GM12878 (cell line): ENCODE measurements around the gene SRD5A1. TPM values are rescaled to one million over a fixed set of nuclear protein-coding genes. Genes with fewer than 3 reads are reported as not detected.

Source experiments
- KDM1A ChIP-seq: fragments of 200-600 bp; sonication (generic); IDR thresholded peaks from 2 replicates; pipeline ENCODE4 v1.6.1; 2016; ENCODE audit warnings: borderline replicate concordance
- KLF5 ChIP-seq: fragments of 450-650 bp; IDR thresholded peaks from 2 replicates; pipeline ENCODE4 v1.6.1; 2014; ENCODE audit warnings: mild to moderate bottlenecking; ENCODE audit not compliant: partially characterized antibody
- MEF2A ChIP-seq: IDR thresholded peaks from 2 replicates; pipeline ENCODE4 v1.6.1; 2011; ENCODE audit warnings: low read depth, mild to moderate bottlenecking, low read length, moderate library complexity; ENCODE audit not compliant: insufficient read depth
- POLR2AphosphoS5 ChIP-seq: IDR thresholded peaks from 2 replicates; pipeline ENCODE4 v1.6.1; 2011; ENCODE audit warnings: mild to moderate bottlenecking, low read length, inconsistent platforms
- TBL1XR1 ChIP-seq: IDR thresholded peaks from 2 replicates; pipeline ENCODE4 v1.6.1; 2012; ENCODE audit warnings: low read depth, low read length, improper control_type of control experiment
- USF1 ChIP-seq: IDR thresholded peaks from 2 replicates; pipeline ENCODE4 v1.6.1; 2011; ENCODE audit warnings: borderline replicate concordance, low read depth, mild to moderate bottlenecking, moderate library complexity, mixed read lengths, low read length; ENCODE audit not compliant: insufficient read depth; ENCODE audit errors: extremely low read length
- polyA plus RNA-seq, 11 experiments: library from polyadenylated mRNA; depleted of rRNA in 4 of 11; unstranded in 6 of 11; stranded (reverse) in 5 of 11; fragments of >200 nt; fragmentation: Nextera tagmentation in 4 of 11; fragmentation: Illumina TruSeq in 1 of 11; extraction: Ambion mirVana in 4 of 11; extraction: Trizol in 1 of 11; gene quantifications; 1 replicate in 1 of 11; 2 replicates in 10 of 11; pipeline versions ENCODE4 v1.2.1 to v1.2.3, GENCODE V29; 2011 to 2016; ENCODE audit warnings: inconsistent platforms in 2 of 11, missing spikeins in 2 of 11, low read depth in 1 of 11
- total RNA-seq, 4 experiments: library from RNA; depleted of rRNA in 3 of 4; stranded (reverse); fragments of >200 nt in 3 of 4; fragmentation: Illumina TruSeq in 1 of 4; extraction: Trizol in 1 of 4; gene quantifications; 2 replicates each; pipeline versions ENCODE4 v1.2.1 to v1.2.3, GENCODE V29; 2013 to 2021
- TF ChIP-seq, protein P1 (sequence below): IDR thresholded peaks from 2 replicates; pipeline ENCODE4 v1.6.1; 2012; ENCODE audit warnings: low read depth, low read length, improper control_type of control experiment
- TF ChIP-seq, protein P2 (sequence below): IDR thresholded peaks from 2 replicates; pipeline ENCODE4 v1.6.1; 2011; ENCODE audit warnings: mild to moderate bottlenecking, low read depth, low read length, moderate library complexity; ENCODE audit not compliant: insufficient replicate concordance
- TF ChIP-seq, protein P3 (sequence below): fragments of 450-650 bp; IDR thresholded peaks from 2 replicates; pipeline ENCODE4 v1.6.1; 2016; ENCODE audit warnings: mild to moderate bottlenecking, moderate library complexity, borderline replicate concordance

The SRD5A1 gene
- total and polyA plus RNA-seq, 10 of the 15 experiments (the other 5 are each of a cell fraction or from before 2014, with no cell fraction given): 0.76 to 20.1 (median 12.3) TPM

- TF ChIP-seq, protein P1, sequence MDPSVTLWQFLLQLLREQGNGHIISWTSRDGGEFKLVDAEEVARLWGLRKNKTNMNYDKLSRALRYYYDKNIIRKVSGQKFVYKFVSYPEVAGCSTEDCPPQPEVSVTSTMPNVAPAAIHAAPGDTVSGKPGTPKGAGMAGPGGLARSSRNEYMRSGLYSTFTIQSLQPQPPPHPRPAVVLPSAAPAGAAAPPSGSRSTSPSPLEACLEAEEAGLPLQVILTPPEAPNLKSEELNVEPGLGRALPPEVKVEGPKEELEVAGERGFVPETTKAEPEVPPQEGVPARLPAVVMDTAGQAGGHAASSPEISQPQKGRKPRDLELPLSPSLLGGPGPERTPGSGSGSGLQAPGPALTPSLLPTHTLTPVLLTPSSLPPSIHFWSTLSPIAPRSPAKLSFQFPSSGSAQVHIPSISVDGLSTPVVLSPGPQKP: no peak
- TF ChIP-seq TBL1XR1 (no peak), POLR2AphosphoS5 (no peak), MEF2A (no peak), USF1 (no peak), KLF5 (no peak), KDM1A (no peak)
- TF ChIP-seq, protein P2, sequence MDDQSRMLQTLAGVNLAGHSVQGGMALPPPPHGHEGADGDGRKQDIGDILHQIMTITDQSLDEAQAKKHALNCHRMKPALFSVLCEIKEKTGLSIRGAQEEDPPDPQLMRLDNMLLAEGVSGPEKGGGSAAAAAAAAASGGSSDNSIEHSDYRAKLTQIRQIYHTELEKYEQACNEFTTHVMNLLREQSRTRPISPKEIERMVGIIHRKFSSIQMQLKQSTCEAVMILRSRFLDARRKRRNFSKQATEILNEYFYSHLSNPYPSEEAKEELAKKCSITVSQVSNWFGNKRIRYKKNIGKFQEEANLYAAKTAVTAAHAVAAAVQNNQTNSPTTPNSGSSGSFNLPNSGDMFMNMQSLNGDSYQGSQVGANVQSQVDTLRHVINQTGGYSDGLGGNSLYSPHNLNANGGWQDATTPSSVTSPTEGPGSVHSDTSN: no peak
- TF ChIP-seq, protein P3, sequence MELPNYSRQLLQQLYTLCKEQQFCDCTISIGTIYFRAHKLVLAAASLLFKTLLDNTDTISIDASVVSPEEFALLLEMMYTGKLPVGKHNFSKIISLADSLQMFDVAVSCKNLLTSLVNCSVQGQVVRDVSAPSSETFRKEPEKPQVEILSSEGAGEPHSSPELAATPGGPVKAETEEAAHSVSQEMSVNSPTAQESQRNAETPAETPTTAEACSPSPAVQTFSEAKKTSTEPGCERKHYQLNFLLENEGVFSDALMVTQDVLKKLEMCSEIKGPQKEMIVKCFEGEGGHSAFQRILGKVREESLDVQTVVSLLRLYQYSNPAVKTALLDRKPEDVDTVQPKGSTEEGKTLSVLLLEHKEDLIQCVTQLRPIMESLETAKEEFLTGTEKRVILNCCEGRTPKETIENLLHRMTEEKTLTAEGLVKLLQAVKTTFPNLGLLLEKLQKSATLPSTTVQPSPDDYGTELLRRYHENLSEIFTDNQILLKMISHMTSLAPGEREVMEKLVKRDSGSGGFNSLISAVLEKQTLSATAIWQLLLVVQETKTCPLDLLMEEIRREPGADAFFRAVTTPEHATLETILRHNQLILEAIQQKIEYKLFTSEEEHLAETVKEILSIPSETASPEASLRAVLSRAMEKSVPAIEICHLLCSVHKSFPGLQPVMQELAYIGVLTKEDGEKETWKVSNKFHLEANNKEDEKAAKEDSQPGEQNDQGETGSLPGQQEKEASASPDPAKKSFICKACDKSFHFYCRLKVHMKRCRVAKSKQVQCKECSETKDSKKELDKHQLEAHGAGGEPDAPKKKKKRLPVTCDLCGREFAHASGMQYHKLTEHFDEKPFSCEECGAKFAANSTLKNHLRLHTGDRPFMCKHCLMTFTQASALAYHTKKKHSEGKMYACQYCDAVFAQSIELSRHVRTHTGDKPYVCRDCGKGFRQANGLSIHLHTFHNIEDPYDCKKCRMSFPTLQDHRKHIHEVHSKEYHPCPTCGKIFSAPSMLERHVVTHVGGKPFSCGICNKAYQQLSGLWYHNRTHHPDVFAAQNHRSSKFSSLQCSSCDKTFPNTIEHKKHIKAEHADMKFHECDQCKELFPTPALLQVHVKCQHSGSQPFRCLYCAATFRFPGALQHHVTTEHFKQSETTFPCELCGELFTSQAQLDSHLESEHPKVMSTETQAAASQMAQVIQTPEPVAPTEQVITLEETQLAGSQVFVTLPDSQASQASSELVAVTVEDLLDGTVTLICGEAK: no peak
- TF ChIP-seq, all 136 proteins: peak for 0
Observed at GRCh38 chr5:6700685-6701355, 67.6 kb downstream of the SRD5A1 start (continued).
